ENCODE results near the gene SAV1.
A peak's percentile ranks its signal among the peaks of the same experiment; 100 is the strongest.
"Not testable (repeated sequence)": the region's sequence is repeated elsewhere in the genome, so short reads cannot be mapped to it uniquely, and the experiment has no call there.

Gene SAV1

DNA sequence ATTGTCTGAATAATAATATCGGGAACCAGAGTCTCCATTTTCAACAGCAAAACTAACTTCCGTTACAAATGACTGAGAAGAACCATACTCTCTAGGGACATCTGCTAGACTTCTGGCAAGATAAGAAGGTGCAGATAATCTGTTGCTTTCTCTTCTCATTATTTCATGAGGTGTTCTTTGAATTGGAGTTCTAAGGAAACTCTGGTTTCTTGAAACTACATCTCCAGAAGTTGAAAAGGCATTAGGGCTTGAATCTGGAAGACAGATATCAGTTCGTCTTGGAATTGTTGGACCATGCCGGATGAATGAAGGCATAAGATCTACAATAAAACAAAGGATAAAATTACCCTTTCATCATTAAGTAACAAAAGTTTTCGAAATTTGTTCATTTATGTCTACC is 2.8 kb downstream of the SAV1 start:
- DNase-seq (ENCODE audit: low spot score): not testable (repeated sequence)

DNA sequence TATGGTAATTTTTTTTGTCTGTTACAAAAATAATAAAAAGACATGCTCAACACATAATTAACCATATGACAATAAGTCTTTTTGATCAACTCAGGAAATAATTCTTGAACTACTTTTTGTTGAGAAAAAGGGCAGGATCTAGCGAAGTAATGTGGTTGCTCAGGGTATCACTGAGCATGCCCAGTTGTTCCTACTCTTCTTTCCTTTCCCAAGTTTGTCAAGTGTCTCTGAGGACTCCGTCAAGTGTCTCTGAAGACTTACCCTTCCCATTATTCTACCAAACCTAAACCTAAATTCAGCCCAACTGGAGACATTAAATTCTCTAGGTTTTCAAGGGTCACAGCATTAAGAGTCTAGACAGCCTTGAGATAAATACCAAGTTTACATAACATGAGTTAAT is 3.5 kb downstream of the SAV1 start:
- DNase-seq (ENCODE audit: low spot score): not testable (repeated sequence)

DNA sequence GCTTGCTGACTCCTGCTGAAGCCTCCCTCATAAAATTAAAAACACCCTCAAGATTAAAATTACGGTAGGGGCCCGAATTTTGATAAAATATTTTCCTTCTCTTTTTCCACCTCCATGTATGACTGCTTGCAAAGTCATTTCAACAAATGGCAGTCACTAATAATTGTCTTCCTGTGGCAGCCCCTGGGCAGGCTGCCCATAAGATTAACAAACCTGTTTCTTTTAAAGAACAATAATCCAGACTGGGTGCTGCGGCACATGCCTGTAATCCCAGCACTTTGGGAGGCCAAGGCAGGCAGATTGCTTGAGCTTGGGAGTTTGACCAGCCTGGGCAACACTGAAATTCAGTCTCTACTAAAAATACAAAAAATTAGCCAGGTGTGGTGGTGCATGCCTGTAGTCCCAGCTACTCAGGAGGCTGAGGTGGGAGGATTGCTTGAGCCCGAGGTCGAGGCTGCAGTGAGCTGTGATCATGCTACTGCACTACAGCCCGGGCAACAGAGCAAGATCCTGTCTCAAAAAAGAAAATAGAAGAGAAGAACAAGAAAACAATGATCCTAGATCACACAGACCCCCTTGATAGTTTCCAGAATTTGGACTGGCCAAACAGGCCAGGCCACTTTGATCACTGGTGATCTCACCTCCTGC is 8.7 kb downstream of the SAV1 start:
- no peak for DNase-seq (ENCODE audit: low spot score)

DNA sequence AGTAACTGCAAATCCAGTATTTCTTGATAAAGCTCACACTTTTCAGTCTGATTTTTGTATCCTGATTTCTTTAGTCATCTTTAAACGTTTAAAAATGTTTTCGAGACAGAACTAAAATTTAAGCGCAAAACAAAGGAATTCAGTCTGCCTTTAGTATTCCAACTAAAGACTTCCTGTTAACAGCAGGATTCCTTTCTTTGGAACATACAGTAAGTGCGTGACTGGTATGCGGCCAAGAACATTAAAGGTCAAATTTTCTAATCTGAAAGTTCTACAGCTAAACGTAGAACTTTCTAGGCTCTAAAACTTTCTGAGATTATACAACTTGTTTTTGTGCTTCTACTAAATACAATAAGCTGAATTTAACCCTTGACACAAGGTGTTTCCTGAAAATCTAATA is 9.9 kb downstream of the SAV1 start:
- no peak for DNase-seq (ENCODE audit: low spot score)

DNA sequence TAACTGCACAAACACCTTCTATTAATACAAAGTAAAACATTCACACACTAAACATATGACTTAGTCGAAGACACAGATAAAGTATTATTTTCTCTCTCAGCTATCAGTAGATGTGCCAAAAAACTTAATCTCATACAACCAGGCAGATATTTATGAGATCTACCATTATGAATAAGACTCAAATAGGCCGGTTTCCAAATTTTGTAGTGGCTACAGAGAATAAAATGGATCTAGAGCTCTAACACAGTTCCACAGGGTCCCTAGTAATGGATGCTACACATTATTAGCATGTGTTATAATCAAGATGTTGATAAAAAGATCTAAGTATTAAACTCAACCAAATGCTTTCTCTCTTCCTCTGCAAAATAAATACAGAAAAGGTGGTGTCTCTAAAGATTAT is 10.4 kb downstream of the SAV1 start:
- DNase-seq (ENCODE audit: low spot score): no peak

DNA sequence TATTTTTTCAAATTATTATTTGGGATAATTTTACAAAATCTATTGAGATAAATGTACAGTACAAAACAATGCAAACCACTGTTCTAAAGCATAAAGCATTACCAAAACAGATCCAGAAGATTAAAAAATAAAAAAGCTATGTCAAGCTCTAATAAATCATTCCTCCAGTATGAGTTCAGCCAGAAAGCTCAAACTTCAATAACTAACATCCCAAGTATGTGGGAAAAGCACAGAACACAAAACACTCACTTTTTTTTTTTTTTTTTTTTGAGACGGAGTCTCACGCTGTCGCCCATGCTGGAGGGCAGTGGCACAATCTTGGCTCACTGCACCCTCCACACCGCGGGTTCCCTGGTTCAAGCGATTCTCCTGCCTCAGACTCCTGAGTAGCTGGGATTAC is 11.3 kb downstream of the SAV1 start:
- DNase-seq (ENCODE audit: low spot score): no peak

DNA sequence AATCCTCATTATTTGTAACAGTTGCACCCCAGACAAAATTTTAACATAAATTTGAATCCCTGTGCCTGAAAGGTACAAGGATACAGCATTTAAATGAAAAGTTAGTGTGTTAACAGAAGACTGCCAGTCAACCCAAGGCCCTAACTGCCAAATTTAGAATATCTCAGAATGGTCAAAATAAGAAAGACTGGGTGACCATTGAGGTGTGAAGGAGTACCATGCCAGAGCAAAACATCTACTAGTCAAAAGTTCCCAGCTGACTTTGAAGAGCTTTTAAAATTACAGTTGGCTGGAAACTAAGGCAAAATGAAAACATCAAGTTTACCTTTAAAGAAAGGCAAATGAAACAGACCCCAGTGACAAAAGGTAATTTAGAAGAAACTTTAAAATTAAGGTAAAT is 18.4 kb downstream of the SAV1 start:
- DNase-seq (ENCODE audit: low spot score): no peak

DNA sequence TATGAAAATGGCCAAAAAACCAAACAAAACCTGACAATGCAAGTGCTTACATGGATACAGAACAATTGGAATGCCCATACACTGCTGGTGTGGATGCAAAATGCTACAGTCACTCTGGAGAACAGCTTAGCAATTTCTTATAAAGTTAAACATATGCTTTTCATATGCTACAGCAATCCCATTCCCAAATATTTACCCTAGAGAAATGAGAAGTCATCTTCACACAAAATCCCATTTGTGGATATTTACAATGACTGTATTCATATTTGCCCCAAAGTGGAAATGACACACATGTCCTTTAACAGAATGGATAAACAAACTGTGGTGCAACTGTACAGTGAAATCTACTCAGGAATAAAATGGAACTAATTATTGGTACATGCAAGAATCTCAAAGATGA is 20.4 kb downstream of the SAV1 start:
- no peak for DNase-seq (ENCODE audit: low spot score)

DNA sequence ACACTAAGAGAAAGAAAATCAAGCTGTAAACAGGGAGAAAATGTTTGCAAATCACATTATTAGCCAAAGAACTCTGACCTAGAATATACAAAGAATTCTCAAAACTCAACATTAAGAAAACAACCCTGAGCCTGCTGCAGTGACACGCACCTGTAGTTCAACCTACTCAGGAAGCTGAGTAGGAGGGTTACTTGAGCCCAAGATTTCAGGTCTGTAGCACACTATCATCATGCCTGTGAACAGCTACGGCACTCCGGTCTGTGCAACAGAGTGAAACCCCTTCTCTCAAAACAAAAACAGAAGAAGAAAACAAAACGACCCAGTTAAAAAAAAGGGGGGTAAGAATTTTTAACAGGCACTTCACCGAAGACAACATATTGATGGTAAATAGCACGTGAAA is 20.8 kb downstream of the SAV1 start:
- DNase-seq (ENCODE audit: low spot score): no peak

DNA sequence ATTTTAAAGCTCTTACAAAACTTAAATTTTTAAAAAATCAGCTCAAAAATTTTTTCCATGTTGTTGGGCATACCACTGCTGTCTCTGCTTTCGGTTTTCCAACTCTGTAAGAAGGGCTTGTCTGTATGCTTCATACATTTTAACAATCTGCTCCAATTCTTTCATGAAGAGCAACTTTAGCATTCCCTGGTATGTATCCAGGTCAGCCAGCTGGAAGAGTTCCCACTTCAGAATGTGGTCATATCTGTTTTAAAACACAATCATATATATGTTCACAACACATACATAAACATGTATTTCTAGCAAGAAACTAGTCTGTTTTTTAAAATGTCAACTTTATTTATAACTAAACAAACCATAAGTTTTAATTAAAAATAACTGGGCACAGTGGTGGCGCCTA is 33.0 kb downstream of the SAV1 start:
- DNase-seq (ENCODE audit: low spot score): no peak

DNA sequence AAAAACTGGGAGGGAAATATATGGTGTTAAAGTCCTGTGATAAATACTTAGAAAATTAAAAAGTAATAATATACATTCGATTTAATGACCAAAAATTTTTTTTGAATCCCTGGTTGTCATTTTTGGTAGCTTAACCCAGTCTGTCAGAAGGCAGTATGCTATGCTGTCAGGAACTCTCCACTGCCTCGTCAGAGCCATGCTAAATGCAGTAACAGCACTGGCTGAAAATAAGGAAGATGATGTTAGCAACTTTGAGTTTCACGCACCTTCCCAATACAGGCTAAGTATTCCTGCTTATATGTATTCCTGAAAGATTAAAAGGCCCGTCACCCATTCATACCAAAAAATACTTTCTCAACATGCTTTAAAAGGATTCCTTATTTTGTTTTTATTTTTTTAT is 34.2 kb downstream of the SAV1 start:
- no peak for DNase-seq (ENCODE audit: low spot score)

DNA sequence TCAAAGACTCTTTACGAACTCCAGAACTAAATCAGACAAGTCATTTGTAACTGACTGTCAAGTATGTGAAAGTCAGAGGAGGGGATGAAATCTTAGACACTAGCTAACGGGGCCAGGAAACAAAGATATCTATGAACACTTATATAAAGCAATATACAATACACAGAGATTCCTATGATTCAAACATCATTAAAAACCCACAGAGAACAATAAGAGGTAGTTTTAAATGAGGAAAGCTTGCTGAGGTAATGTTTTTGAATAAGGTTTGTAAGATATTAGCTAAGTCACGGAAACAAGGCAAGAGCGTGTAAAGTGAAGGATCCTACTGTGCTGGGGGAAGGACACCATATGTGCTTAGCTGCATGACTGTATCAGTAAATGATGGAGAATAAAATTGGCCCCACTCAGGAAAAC is 36.7 kb downstream of the SAV1 start:
- peak; percentile 63 for DNase-seq (ENCODE audit: low spot score)

DNA sequence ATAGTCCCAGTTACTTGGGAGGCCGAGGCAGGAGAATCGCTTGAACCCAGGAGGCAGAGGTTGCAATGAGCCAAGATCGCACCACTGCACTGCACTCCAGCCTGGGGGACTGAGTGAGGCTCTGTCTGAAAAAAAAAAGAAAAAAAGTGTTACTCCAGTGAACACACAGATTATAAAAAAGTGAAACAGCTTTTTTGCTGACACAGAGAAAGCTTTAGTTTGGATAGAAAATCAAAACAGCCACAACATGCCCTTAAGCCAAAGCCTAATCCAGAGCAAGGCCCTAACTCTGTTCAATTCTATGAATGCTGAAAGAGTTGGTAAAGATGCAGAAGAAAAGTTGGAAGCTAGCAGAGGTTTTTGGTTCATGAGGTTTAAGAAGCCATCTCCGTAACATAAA is 43.2 kb downstream of the SAV1 start:
- not testable (repeated sequence) for DNase-seq (ENCODE audit: low spot score)

DNA sequence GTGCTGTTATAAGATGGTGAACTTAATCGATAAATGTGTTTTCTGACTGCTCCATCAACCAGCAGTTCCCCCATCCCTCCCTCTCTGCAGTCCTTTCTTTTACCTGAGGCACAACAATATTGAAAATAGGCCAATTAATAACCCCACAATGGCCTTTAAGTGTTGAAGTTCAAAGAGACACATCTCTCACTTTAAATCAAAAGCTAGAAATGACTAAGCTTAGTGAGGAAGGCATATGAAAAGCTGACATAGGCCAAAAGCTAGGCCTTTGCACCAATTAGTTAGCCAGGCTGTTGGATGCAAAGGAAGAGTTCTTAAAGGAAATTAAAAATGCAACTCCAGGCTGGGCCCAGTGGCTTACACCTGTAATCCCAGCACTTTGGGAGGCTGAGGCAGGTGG is 43.7 kb downstream of the SAV1 start:
- DNase-seq (ENCODE audit: low spot score): no peak

DNA sequence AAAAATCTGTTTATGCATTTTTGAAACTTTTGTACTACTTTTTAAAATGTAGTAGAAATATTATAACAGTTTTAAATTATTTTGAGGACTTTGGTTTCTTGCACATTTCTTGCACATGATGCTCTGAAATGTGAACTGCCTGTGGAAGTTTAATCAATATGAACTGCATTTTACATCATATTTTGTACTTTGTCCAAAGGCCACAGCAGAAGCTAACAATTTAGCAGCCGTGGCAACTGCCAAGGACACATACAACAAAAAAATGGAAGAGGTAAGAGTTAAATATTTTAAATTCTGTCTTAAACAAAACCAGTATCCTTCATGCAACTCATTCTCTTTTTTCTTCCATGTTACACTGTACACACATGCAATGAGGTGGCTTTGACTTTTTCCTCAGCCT is 45.1 kb downstream of the SAV1 start:
- no peak for DNase-seq (ENCODE audit: low spot score)

DNA sequence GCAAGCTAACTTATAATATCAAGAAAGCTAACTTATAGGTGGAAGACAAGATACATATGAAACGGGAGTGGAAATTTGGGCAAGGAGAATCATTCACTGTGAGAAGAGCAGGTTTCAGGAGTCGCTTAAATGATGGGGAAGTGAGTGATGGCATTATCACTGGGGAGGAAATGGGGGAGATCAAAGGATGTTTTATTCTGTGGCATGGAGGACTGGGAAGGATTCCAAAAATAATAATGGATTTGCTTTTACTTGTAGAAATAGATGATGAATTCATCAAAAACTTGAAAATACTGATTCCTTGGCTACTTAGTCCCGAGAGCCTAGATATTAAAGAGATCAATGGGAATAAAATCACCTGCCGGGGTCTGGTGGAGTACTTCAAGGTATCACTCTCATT is 47.8 kb downstream of the SAV1 start:
- DNase-seq (ENCODE audit: low spot score): no peak

DNA sequence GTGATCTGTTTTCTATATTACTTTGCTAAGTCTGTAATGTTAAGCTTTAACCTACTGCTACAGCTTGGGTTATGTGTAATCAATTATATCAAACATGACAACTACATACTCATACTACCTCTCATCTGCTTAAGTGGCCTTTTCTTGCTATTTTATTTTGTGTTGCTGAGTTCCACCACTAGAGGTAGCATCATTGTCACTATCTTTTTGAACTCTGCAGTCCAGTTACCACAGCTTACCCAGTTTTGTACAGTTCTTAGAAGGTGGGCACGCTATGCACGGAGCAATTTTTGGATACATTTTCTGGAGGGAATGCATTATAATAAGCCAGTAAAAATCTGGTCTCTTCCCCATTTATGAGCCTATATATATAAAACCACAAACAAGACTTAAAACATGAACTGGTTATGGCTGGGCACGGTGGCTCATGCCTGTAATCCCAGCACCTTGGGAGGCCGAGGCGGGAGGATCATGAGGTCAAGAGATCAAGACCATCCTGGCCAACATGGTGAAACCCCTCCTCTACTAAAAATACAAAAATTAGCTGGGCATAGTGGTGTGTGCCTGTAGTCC is 48.5 kb downstream of the SAV1 start:
- peak; percentile 26 for DNase-seq (ENCODE audit: low spot score)

DNA sequence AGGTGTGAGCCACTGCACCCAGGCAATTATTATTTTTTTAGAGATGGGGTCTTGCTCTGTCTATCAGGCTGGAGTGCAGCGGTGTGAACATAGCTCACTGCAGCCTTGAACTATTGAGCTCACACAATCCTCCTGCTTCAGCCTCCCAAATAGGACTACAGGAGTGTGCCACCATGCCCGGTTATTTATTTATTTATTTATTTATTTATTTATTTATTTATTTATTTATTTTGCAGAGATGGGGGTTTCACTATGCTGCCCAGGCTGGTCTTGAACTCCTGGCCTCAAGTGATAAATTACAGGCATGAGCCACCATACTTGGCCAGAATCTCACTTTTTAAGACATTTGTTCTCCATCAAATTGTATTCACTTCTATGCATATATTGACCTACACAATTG is 51.8 kb downstream of the SAV1 start:
- DNase-seq (ENCODE audit: low spot score): no peak

DNA sequence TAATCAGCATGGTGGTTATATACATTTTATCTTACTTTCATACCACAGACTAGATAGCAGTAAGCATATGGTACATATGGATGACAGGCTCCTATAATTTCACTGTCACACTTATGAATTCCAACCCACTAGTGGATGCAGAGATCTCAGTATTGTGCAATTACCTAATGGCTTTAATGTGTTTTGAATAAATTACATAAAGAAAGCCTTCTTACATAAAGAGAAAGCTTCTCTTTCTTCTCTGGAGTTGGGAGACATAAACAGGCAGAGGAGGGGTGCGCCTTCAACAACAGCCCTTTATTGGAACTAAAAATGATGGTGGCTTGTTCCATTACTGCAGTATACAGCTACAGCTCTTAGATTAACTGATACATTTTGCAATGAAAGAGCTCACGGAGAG is 52.6 kb downstream of the SAV1 start:
- DNase-seq (ENCODE audit: low spot score): no peak

DNA sequence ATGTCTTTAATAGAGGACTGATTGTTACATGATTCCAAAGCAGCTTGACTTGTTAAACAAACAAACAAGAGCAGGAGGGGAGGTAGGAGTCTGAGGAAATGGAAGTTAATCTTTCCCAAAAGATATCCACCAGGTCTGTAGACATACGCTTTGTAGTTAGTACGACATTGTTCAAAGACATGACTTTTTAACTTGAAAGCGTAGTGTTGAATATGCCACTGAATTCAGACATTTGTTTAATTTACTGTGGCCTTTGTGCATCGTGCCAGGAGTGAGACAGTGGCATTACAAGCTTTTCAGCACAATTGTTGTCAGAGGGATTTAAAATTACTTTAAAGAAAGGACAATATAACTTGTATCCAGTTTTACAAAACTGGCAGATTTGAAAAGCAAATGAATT is 53.0 kb downstream of the SAV1 start:
- no peak for DNase-seq (ENCODE audit: low spot score)

DNA sequence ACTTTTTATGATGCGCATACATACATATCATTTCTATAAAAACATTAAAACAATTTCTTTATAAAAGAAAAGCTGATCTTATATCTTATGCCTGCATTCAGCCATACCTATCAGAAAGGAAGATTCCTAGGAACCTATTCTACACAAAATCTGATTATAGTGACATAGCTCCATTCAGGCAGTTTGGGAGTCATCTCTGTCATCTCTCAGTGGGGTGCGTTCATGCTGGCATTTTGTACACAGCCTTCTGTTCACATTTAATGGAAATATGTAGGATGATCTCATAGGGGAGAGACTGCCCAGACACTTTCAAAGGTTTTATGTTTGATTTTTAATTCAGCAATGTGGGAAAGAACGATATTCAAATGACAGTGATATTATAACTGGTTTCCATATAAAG is 55.3 kb downstream of the SAV1 start:
- DNase-seq (ENCODE audit: low spot score): peak; percentile 62

DNA sequence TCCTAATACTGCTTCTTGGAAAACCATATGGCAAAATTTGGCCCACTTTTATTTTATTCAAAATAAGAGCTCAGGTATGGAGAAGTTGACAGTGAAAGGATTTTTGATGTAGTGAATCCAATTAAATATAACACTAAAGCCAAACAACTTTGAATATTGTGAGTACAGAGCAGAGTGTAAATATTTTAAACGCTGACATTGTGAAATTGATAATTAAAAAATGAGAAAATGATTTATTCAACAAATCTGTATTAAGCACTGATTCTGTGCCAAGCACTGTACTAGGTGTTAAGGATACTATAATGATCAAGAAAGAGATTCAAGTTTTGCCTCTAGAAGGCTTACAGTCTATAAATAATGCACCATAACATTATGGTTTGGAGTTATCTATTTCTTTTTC is 57.6 kb downstream of the SAV1 start:
- no peak for DNase-seq (ENCODE audit: low spot score)

DNA sequence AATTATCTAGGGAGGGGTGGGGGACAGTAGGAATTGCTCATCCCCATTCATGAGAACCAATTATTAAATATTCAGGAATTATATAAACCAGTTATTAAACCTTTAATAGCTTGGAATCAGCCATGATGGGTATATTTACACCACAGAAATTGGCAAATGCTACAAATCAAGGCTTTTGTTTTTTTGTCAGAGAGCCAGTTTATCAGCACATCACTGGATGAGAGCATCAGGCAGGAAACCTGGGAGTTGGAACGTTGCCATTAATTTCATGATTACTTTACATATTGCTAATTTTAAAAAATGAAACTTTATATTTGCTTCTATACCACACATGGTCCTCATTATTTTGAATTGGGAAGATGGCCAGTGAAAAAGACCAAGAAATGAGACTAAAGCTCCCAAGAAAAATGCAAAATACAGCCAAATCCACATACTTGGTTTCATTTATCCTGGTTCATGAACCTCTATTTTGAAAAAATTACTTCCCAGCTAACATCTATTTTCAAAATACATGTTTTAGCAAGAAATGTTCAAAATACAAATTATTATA is 59.7 kb downstream of the SAV1 start:
- no peak for DNase-seq (ENCODE audit: low spot score)

DNA sequence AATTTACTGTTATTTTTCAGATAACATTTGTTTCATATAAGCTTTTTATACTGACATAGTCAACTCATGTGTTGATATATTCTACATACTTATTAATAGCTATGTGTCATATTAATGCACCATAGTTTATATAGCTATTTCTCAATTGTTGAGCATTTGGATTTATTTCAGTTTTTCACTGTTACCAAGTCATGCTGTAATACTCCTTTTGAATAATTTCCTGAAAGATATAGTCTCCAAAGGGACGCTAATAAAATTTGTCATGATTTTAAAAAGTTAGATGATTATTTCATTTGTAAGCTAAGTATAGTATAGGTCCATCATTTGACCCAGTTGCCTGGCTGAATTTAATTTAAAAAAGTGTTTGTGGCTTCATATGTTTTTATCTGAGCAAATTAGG is 60.3 kb downstream of the SAV1 start:
- DNase-seq (ENCODE audit: low spot score): no peak

Measured in cerebellar cortex (tissue), 1 donor.